Measurements from ENCODE around the gene PRKN.

The PRKN gene

GRCh38 chr6:162262466-162263196 is 464.9 kb downstream of the PRKN start:
- Histone ChIP-seq H3K27ac (ENCODE audit: low read depth, low read length, poor library complexity, severe bottlenecking) (no peak overlapping the region), H3K9me2 (ENCODE audit: low read depth, low read length) (no peaks in the 10 kb centered on the region), H3K4me3 (ENCODE audit: low read depth, low read length, poor library complexity, severe bottlenecking) (no peak overlapping the region), H2AFZ (ENCODE audit: low read length) (no peak overlapping the region), H3K36me3 (ENCODE audit: insufficient read depth, low read length) (no peaks in the 10 kb centered on the region), H3K79me2 (ENCODE audit: insufficient read depth, low read length) (no peaks in the 10 kb centered on the region), H4K20me1 (ENCODE audit: insufficient read depth, low read length) (no peaks in the 10 kb centered on the region), H3F3A (ENCODE audit: insufficient read depth, low read length) (no peaks in the 10 kb centered on the region), H3K4me1 (ENCODE audit: insufficient read depth, low read length, severe bottlenecking) (no peaks in the 10 kb centered on the region), H3K9ac (ENCODE audit: low read length) (no peak overlapping the region), H3K9me3 (ENCODE audit: low read length) (no peaks in the 10 kb centered on the region), H3K4me2 (ENCODE audit: low read length) (no peak overlapping the region), H3K27me3 (ENCODE audit: insufficient read depth, low read length) (no peaks in the 10 kb centered on the region)
- TF ChIP-seq EZH2 (IDR thresholded peaks at IDR 0.05; ENCODE audit: borderline replicate concordance, low read length) (no peak), CTCF (IDR thresholded peaks at IDR 0.05; ENCODE audit: low read length) (no peak)

GRCh38 chr6:162261598-162261997 is 466.0 kb downstream of the PRKN start:
- Histone ChIP-seq H3K4me2 (ENCODE audit: low read length) (no peak overlapping the region), H4K20me1 (ENCODE audit: insufficient read depth, low read length) (no peaks in the 10 kb centered on the region), H3K27ac (ENCODE audit: low read depth, low read length, poor library complexity, severe bottlenecking) (no peak overlapping the region), H3K4me3 (ENCODE audit: low read depth, low read length, poor library complexity, severe bottlenecking) (no peak overlapping the region), H3K9me2 (ENCODE audit: low read depth, low read length) (no peaks in the 10 kb centered on the region), H3K36me3 (ENCODE audit: insufficient read depth, low read length) (no peaks in the 10 kb centered on the region), H3K9me3 (ENCODE audit: low read length) (no peaks in the 10 kb centered on the region), H3K9ac (ENCODE audit: low read length) (no peak overlapping the region), H3K4me1 (ENCODE audit: insufficient read depth, low read length, severe bottlenecking) (no peaks in the 10 kb centered on the region), H3K79me2 (ENCODE audit: insufficient read depth, low read length) (no peaks in the 10 kb centered on the region), H3K27me3 (ENCODE audit: insufficient read depth, low read length) (no peaks in the 10 kb centered on the region), H2AFZ (ENCODE audit: low read length) (no peak overlapping the region), H3F3A (ENCODE audit: insufficient read depth, low read length) (no peaks in the 10 kb centered on the region)
- TF ChIP-seq EZH2 (IDR thresholded peaks at IDR 0.05; ENCODE audit: borderline replicate concordance, low read length) = no peak
- TF ChIP-seq CTCF (IDR thresholded peaks at IDR 0.05; ENCODE audit: low read length) = no peak

- no peaks in the 10 kb centered on the region for H3K9me2 ChIP-seq (ENCODE audit: low read depth, low read length)
- H3K36me3 ChIP-seq (ENCODE audit: insufficient read depth, low read length) = no peaks in the 10 kb centered on the region
- no peaks in the 10 kb centered on the region for H3K4me1 ChIP-seq (ENCODE audit: insufficient read depth, low read length, severe bottlenecking)
- H4K20me1 ChIP-seq (ENCODE audit: insufficient read depth, low read length) = no peaks in the 10 kb centered on the region
- no peaks in the 10 kb centered on the region for H3K27me3 ChIP-seq (ENCODE audit: insufficient read depth, low read length)
- H3K9ac ChIP-seq (ENCODE audit: low read length) = no peak overlapping the region
- H3K9me3 ChIP-seq (ENCODE audit: low read length) = no peaks in the 10 kb centered on the region
- no peaks in the 10 kb centered on the region for H3K79me2 ChIP-seq (ENCODE audit: insufficient read depth, low read length)
- TF ChIP-seq EZH2 (IDR thresholded peaks at IDR 0.05; ENCODE audit: borderline replicate concordance, low read length) = no peak
- no peak for TF ChIP-seq CTCF (IDR thresholded peaks at IDR 0.05; ENCODE audit: low read length)
- no peaks in the 10 kb centered on the region for H3F3A ChIP-seq (ENCODE audit: insufficient read depth, low read length)
- H3K4me2 ChIP-seq (ENCODE audit: low read length) = no peak overlapping the region
- no peak overlapping the region for H3K27ac ChIP-seq (ENCODE audit: low read depth, low read length, poor library complexity, severe bottlenecking)
- H2AFZ ChIP-seq (ENCODE audit: low read length) = no peak overlapping the region
- H3K4me3 ChIP-seq (ENCODE audit: low read depth, low read length, poor library complexity, severe bottlenecking) = no peak overlapping the region
Observed at GRCh38 chr6:162260027-162260426, 467.5 kb downstream of the PRKN start.

Data from OCI-LY1 (cell line).